ENCODE data around the gene NPB.

Gene NPB

DNA sequence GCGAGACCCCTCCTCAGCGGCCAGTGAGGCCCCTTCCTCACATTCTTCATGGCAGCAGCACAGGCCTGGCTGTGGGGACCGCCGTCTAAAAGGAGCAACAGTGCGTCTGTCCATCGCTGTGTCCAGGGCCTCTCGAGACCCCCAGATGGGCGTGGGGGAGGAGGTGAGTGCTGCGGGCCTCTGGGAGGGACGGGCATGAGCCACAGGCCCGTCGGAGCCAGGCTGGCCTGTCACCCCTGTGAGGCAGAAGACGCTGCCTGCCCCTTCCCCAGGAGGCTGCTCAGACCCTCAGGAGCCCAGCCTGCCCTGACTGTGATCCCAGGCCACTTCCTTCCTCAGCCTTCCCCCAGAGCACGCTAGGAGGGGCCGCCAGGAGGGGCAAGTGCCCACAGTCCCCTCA is 37.2 kb downstream of the NPB start:
- TF ChIP-seq, protein P1, sequence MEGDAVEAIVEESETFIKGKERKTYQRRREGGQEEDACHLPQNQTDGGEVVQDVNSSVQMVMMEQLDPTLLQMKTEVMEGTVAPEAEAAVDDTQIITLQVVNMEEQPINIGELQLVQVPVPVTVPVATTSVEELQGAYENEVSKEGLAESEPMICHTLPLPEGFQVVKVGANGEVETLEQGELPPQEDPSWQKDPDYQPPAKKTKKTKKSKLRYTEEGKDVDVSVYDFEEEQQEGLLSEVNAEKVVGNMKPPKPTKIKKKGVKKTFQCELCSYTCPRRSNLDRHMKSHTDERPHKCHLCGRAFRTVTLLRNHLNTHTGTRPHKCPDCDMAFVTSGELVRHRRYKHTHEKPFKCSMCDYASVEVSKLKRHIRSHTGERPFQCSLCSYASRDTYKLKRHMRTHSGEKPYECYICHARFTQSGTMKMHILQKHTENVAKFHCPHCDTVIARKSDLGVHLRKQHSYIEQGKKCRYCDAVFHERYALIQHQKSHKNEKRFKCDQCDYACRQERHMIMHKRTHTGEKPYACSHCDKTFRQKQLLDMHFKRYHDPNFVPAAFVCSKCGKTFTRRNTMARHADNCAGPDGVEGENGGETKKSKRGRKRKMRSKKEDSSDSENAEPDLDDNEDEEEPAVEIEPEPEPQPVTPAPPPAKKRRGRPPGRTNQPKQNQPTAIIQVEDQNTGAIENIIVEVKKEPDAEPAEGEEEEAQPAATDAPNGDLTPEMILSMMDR (conservative IDR thresholded peaks at IDR 0.05; ENCODE audit: control insufficient read depth, insufficient read depth, low read depth, low read length) = no peak
- no peak for DNase-seq (ENCODE audit: low read depth)

DNA sequence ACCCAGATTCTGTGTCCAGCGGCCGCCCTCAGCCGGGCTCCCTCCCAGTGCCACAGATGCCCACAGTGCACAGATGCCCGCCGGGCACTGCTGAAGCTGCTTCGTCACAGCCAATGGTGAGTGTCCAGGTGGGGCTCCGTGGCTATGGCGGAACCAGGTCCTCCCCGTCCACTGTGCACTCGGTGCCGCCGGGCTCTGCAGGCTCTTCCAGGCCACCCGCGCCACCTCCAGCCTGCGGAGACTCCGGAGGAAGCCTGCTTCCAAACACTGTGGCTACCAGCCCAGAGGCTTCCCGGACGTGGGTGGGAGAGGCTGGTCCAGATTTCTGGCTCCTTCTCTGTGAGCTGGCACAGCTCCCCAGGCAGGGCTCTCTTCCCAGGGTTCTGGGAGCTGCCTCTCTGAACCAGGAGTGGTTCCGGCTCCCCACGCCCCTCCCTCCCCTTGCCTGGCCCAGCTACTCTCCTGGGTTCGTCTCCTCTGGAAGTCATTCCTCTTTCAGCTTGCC is 37.9 kb downstream of the NPB start:
- TF ChIP-seq, protein P1 (conservative IDR thresholded peaks at IDR 0.05; ENCODE audit: control insufficient read depth, insufficient read depth, low read depth, low read length) = no peak
- no peak overlapping the region for H3K4me3 ChIP-seq (ENCODE audit: control insufficient read depth, low read depth, low read length)
- DNase-seq (ENCODE audit: low read depth) = peak; percentile 21

More for the DNA sequence above, 37.2 kb downstream of the NPB start:
- no peak overlapping the region for H3K4me3 ChIP-seq (ENCODE audit: control insufficient read depth, low read depth, low read length)

DNA sequence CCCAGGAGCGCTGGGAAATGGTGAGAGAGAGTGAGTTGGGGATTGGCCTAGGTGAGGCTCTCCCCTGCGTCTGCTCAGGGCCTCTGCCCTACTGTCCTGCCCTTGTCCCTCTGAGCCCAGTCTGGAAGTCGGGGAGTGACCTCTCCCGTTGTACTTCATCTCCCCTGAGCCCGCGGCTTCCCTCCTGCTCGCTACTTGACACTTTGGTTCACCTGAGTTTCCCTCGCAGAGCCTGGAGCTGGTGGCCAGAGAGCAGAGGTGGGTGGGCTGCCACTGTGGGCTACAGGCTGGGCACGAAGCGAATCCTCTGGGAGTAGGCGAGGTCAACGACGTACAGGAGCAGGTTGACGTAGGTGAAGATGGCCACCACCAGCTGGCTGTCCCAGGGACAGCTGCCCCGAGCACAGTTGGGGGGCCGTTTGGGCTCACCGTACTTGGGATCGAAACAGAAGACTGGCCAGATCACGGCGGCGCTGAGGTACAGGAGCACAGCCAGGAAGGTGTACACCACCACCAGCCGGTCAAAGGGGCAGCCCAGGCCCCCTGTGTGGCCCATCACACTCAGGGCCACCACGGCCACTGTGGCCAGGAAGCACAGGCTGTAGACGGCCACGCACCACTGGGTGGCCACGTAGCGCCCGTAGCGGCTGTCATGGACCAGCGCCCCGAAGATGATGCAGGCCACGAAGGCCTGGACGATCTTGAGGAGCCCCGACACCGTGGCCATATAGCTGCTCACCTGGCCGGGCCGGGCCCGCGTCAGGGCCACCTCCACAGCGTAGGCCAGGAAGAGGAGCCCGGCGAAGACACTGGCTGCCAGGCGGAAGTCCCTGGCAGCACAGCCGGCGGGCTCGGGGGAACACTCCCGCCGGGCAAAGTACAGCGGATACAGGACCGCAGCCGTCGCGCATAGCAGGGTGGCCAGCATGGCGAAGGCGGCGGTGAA is 38.8 kb downstream of the NPB start:
- TF ChIP-seq, protein P1 (conservative IDR thresholded peaks at IDR 0.05; ENCODE audit: control insufficient read depth, insufficient read depth, low read depth, low read length) = no peak
- DNase-seq (ENCODE audit: low read depth) = no peak
- H3K4me3 ChIP-seq (ENCODE audit: control insufficient read depth, low read depth, low read length) = no peak overlapping the region

DNA sequence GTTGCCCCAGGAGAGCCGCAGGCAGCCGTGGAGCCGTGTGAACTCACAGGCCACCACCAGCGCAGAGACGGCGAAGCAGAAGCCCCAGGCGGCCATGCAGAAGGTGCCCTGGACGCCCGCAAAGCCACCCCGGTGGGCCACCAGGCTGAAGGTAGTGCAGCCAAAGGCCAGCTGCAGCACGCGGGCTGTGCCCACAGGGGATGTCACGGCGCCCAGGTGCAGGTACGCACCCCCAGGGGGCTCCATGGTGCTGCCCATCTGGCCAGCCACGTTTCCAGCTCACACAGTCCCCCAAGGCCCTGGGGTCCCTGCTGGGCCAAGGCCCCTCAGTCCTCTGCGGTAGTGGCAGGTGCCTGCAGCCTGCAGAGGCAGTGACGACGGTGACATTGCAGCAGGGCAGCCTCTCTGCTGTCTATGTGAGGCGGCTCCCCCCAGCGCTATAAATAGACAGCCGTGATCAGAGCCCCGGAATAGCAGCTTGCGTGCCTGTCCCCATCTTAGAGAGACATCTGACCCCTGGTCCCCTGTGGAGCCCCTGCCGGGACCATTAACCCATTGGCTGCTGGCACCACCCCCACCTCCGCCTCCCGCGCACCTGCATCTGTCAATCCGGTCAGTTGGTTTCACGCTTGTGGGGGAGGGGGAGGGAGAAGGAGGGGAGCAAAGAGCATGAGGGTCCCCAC is 39.6 kb downstream of the NPB start:
- DNase-seq (ENCODE audit: low read depth) = no peak
- TF ChIP-seq, protein P1 (conservative IDR thresholded peaks at IDR 0.05; ENCODE audit: control insufficient read depth, insufficient read depth, low read depth, low read length) = no peak
- H3K4me3 ChIP-seq (ENCODE audit: control insufficient read depth, low read depth, low read length) = no peak overlapping the region

DNA sequence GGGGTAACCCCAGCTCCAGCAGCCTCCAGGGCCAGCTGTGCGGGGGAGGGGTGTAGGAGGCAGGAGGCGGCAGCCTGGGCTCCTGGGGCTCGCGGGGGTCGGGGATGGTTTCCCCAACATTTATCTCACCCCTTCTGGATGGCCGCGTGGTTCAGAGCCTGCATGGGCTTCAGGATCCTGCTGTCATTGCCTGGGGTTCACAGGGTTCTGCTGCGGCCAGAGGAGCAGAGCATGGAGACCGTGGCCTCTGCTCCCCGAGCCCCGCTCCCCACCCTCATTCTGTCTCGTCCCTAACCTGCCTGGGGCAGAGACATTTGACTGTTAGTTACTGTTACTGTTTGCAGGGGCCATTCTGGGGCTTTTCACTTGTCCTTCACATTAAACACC is 40.1 kb downstream of the NPB start:
- no peak for DNase-seq (ENCODE audit: low read depth)
- TF ChIP-seq, protein P1 (conservative IDR thresholded peaks at IDR 0.05; ENCODE audit: control insufficient read depth, insufficient read depth, low read depth, low read length) = no peak
- no peak overlapping the region for H3K4me3 ChIP-seq (ENCODE audit: control insufficient read depth, low read depth, low read length)

- no peak overlapping the region for H3K4me3 ChIP-seq (ENCODE audit: control insufficient read depth, low read depth, low read length)
- TF ChIP-seq, protein P1 (conservative IDR thresholded peaks at IDR 0.05; ENCODE audit: control insufficient read depth, insufficient read depth, low read depth, low read length) = no peak
- no peak for DNase-seq (ENCODE audit: low read depth)
Observed at GRCh38 chr17:81944858-81945257, 42.8 kb downstream of the NPB start.
